Endothelial cell of umbilical vein (primary cell): ENCODE results near the gene DYNLT1. TPM values are rescaled to one million over a fixed set of nuclear protein-coding genes. Genes with fewer than 3 reads are reported as not detected.

Experiments
- BruUV-seq: library from RNA; stranded (reverse); fragments of 400-500 nt; replicated peaks from 2 replicates; lab custom pipeline; 2021; lab: Mats Ljungman, UMichigan
- CTCF ChIA-PET: fragments of 300-600, 350-600 bp; sonication (Branson Sonifier 250); formaldehyde crosslinking; loops from one replicate; lab custom pipeline; 2021; ENCODE audit warnings: antibody characterized with exemption, inconsistent platforms; lab: Charles Lee
- POLR2A ChIA-PET: fragments of 300-600, 350-600 bp; sonication (Branson Sonifier 250); formaldehyde crosslinking; loops from one replicate; lab custom pipeline; 2021; ENCODE audit warnings: antibody characterized with exemption, inconsistent platforms; lab: Charles Lee
- DNase-seq: peaks from one replicate; pipeline ENCODE4 v3.0.0-alpha.2; 2011; ENCODE audit warnings: low read depth, low spot score
- FAIRE-seq: peaks from 2 replicates; lab custom pipeline; 2011; peaks lifted over from hg19 to GRCh38; lab: Jason Lieb, UNC
- H2AFZ ChIP-seq: 2 replicates; pipeline ENCODE4 v1.6.0; 2012; ENCODE audit warnings: low read depth, low read length, control low read depth, inconsistent platforms
- H3K27ac ChIP-seq: 2 replicates; pipeline ENCODE4 v1.5.1; 2011; ENCODE audit warnings: low read depth, mild to moderate bottlenecking, control low read depth, low read length, moderate library complexity; ENCODE audit not compliant: insufficient read depth
- H3K27me3 ChIP-seq, 2 experiments: 2 replicates each; pipeline versions ENCODE4 v1.6.0 to v1.6.1; 2011; ENCODE audit warnings: low read length in 2 of 2, mixed read lengths in 1 of 2; ENCODE audit not compliant: control insufficient read depth in 2 of 2, insufficient read depth in 2 of 2
- H3K36me3 ChIP-seq, 2 experiments: 2 replicates in 1 of 2; 3 replicates in 1 of 2; pipeline ENCODE4 v1.5.1; 2011; ENCODE audit warnings: low read length in 2 of 2, mild to moderate bottlenecking in 1 of 2, moderate library complexity in 1 of 2; ENCODE audit not compliant: control insufficient read depth in 2 of 2, insufficient read depth in 2 of 2; ENCODE audit errors: extremely low read depth in 1 of 2
- H3K4me1 ChIP-seq: 3 replicates; pipeline ENCODE4 v1.5.1; 2011; ENCODE audit warnings: mild to moderate bottlenecking, low read length; ENCODE audit not compliant: control insufficient read depth, insufficient read depth; ENCODE audit errors: extremely low read depth
- H3K4me2 ChIP-seq: 2 replicates; pipeline ENCODE4 v1.6.1; 2011; ENCODE audit warnings: low read length, control low read depth, mixed read lengths; ENCODE audit not compliant: insufficient read depth
- H3K4me3 ChIP-seq, 3 experiments: fragments of 200-600 bp in 1 of 3; sonication (generic), shearing (Covaris generic) in 1 of 3; replicated peaks in 1 of 3; 2 replicates each; pipeline ENCODE4 v1.5.1; 2011 to 2016; ENCODE audit warnings: control low read depth in 3 of 3, low read length in 3 of 3, mild to moderate bottlenecking in 2 of 3, inconsistent platforms in 1 of 3, low read depth in 1 of 3, moderate library complexity in 1 of 3; ENCODE audit not compliant: insufficient read depth in 1 of 3
- H3K79me2 ChIP-seq: 2 replicates; pipeline ENCODE4 v1.6.0; 2012; ENCODE audit warnings: low read length, inconsistent platforms; ENCODE audit not compliant: control insufficient read depth, insufficient read depth
- H3K9ac ChIP-seq: replicated peaks from 2 replicates; pipeline ENCODE3; 2011; ENCODE audit warnings: low read length, control low read depth; ENCODE audit not compliant: insufficient read depth; ENCODE audit errors: extremely low read depth
- H3K9me1 ChIP-seq: replicated peaks from 3 replicates; pipeline ENCODE4 v1.6.0; 2011; ENCODE audit warnings: mild to moderate bottlenecking, low read length; ENCODE audit not compliant: control insufficient read depth, insufficient read depth; ENCODE audit errors: extremely low read depth
- H3K9me3 ChIP-seq: replicated peaks from 2 replicates; pipeline ENCODE4 v1.5.1; 2012; ENCODE audit warnings: low read length, inconsistent platforms; ENCODE audit not compliant: control insufficient read depth, insufficient read depth
- H4K20me1 ChIP-seq: replicated peaks from 2 replicates; pipeline ENCODE3; 2011; ENCODE audit warnings: mild to moderate bottlenecking, low read length; ENCODE audit not compliant: control insufficient read depth, insufficient read depth; ENCODE audit errors: extremely low read depth
- CTCF ChIP-seq, 2 donors: IDR thresholded peaks; 1 replicate in 1 of 2; 2 replicates in 1 of 2; pipeline ENCODE4 v1.5.1; 2011; ENCODE audit warnings: low read length in 2 of 2, mild to moderate bottlenecking in 2 of 2, moderate library complexity in 2 of 2, control low read depth in 1 of 2, inconsistent platforms in 1 of 2, low read depth in 1 of 2; ENCODE audit not compliant: insufficient read depth in 1 of 2; ENCODE audit errors: extremely low read depth in 1 of 2
- EZH2 ChIP-seq: IDR thresholded peaks from 2 replicates; pipeline ENCODE4 v1.6.1; 2012; ENCODE audit warnings: borderline replicate concordance, low read depth, mild to moderate bottlenecking, moderate library complexity, low read length, inconsistent platforms; ENCODE audit not compliant: severe bottlenecking
- FOS ChIP-seq: IDR thresholded peaks from 2 replicates; pipeline ENCODE4 v1.6.1; 2011; ENCODE audit warnings: mild to moderate bottlenecking, low read length, moderate library complexity, borderline replicate concordance; ENCODE audit not compliant: insufficient read depth
- GATA2 ChIP-seq: IDR thresholded peaks from 2 replicates; pipeline ENCODE4 v1.7.0; 2011; ENCODE audit warnings: low read depth, mild to moderate bottlenecking, moderate library complexity, mixed read lengths, low read length; ENCODE audit not compliant: insufficient read length, insufficient read depth
- JUN ChIP-seq: IDR thresholded peaks from 2 replicates; pipeline ENCODE4 v1.6.1; 2011; ENCODE audit warnings: borderline replicate concordance, low read depth; ENCODE audit not compliant: insufficient read length, insufficient read depth
- MYC ChIP-seq: IDR thresholded peaks from one replicate; pipeline ENCODE4 v1.6.1; 2011; ENCODE audit warnings: mild to moderate bottlenecking, low read depth, low read length
- POLR2A ChIP-seq: IDR thresholded peaks from 2 replicates; pipeline ENCODE4 v1.6.1; 2012; ENCODE audit warnings: low read depth, mild to moderate bottlenecking, control low read depth, low read length
- POLR2AphosphoS5 ChIP-seq: IDR thresholded peaks from 2 replicates; pipeline ENCODE4 v1.6.1; 2012; ENCODE audit warnings: low read depth, mild to moderate bottlenecking, control low read depth, low read length, moderate library complexity; ENCODE audit not compliant: insufficient read depth
- dilution Hi-C: fragments of 300-500 bp; cut with MboI; formaldehyde crosslinking; loops from one replicate; pipeline ENCODE4 v1.15.0; 2019; ENCODE audit warnings: low sequenced_read_pairs; ENCODE audit not compliant: extremely low pct_ligation_motif_present
- intact Hi-C: fragments of 100-400 bp; cut with micrococcal nuclease; formaldehyde crosslinking; loops from one replicate; pipeline ENCODE4 v1.10.0; 2022
- polyA plus RNA-seq, 4 experiments: library from polyadenylated mRNA; depleted of rRNA in 3 of 4; stranded (reverse) in 3 of 4; unstranded in 1 of 4; fragments of >200 nt; gene quantifications; 2 replicates each; pipeline versions ENCODE4 v1.2.1 to v1.2.3, GENCODE V29; 2011 to 2012; ENCODE audit warnings: missing spikeins in 1 of 4
- total RNA-seq: library from RNA; stranded (reverse); gene quantifications from 2 replicates; pipeline ENCODE4 v1.2.3, GENCODE V29; 2021
- TF ChIP-seq, protein P1 (sequence below): IDR thresholded peaks from 2 replicates; pipeline ENCODE4 v1.6.1; 2011; ENCODE audit not compliant: insufficient read depth, insufficient read length

DYNLT1 gene
- total and polyA plus RNA-seq, 2 donors (not counting 3 experiments of a cell fraction or from before 2014, with no cell fraction given): 162 to 267 TPM

DNA sequence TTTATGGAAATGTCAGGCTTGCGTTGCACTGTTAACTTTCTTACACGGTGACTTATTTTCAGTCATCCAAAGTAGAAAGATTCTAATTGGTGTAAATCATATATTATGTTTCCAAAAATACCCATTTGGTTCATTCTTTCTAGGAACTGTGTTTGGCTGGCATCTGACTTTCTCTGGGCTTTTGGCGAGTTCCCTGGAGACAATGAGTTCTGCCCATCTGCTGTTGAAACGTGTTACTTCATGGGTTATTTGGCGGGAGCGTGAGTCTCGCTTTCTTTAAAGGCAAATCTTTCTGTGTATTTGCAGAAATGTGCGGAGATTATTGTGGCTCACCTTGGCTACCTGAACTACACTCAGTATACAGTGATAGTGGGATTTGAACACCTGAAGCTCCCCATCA lies 55.2 kb downstream of the DYNLT1 start:
- H3K9me3 ChIP-seq: no peaks in the 10 kb centered on the region
- H3K4me1 ChIP-seq: peaks cover 3% of the 10 kb centered on the region
- no peak overlapping the region for H3K9ac ChIP-seq
- TF ChIP-seq CTCF (IDR thresholded peaks at IDR 0.05; ENCODE audit: extremely low read depth in 1 of 2, insufficient read depth in 1 of 2, low read depth in 1 of 2, low read length in 2 of 2): no peak
- no peak for TF ChIP-seq POLR2A
- no peak for TF ChIP-seq GATA2
- no peak for TF ChIP-seq POLR2AphosphoS5
- TF ChIP-seq FOS: no peak
- ChIA-PET CTCF (interaction anchor here (2.7 kb wide), 1 partner anchor 368 kb away, joined by 6 read pairs; no protein-coding TSS in a partner anchor), POLR2A (no interaction called here)
- no peaks in the 10 kb centered on the region for H3K79me2 ChIP-seq
- intact Hi-C loops: no loop called here
- no peaks in the 10 kb centered on the region for H3K27me3 ChIP-seq
- DNase-seq: no peak
- no peak overlapping the region for H2AFZ ChIP-seq
- H3K27ac ChIP-seq: no peak overlapping the region
- FAIRE-seq: no peak
- H4K20me1 ChIP-seq: no peaks in the 10 kb centered on the region
- H3K4me3 ChIP-seq: no peak overlapping the region
- H3K36me3 ChIP-seq: peaks cover 13 to 49% of the 10 kb centered on the region in 2 experiments
- H3K9me1 ChIP-seq: no peaks in the 10 kb centered on the region
- no peak overlapping the region for H3K4me2 ChIP-seq
- dilution Hi-C loops: no loop called here
- BruUV-seq: no TSS peak

DNA sequence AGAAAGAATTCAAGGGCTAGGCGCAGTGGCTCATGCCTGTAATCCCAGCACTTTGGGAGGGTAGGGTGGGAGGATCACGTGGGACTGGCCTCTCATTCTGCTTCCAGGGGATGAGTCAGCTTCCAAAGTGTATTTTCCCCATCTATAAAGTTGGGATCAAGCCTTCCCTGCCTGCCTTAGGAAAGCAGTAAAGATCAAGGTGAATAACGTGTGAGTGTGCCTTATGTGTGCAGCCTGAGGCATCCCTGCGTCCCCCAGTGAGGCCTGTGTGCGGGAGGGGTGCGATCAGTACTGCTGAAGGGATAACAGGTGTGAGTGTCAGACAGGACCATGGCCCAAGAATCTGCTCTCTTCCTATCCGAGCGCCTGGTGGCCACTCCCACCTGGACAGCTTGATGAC lies 57.9 kb downstream of the DYNLT1 start:
- ChIA-PET POLR2A (no interaction called here), CTCF (interaction anchor here (0.6 kb wide), 1 partner anchor 15 kb away, joined by 3 read pairs; no protein-coding TSS in a partner anchor)
- H3K9ac ChIP-seq: no peak overlapping the region
- TF ChIP-seq FOS: no peak
- no peak for TF ChIP-seq CTCF (IDR thresholded peaks at IDR 0.05; ENCODE audit: extremely low read depth in 1 of 2, insufficient read depth in 1 of 2, low read depth in 1 of 2, low read length in 2 of 2)
- TF ChIP-seq, protein P1, sequence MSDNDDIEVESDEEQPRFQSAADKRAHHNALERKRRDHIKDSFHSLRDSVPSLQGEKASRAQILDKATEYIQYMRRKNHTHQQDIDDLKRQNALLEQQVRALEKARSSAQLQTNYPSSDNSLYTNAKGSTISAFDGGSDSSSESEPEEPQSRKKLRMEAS: no peak
- no peak for TF ChIP-seq JUN
- no peak for TF ChIP-seq EZH2
- TF ChIP-seq MYC: no peak
- no peak for TF ChIP-seq POLR2A
- TF ChIP-seq POLR2AphosphoS5: no peak
- no peak for TF ChIP-seq GATA2
- no peaks in the 10 kb centered on the region for H4K20me1 ChIP-seq
- no peak overlapping the region for H3K27ac ChIP-seq
- FAIRE-seq (no peak), DNase-seq (no peak)
- H3K4me3 ChIP-seq: no peak overlapping the region
- no peaks in the 10 kb centered on the region for H3K9me1 ChIP-seq
- no peaks in the 10 kb centered on the region for H3K9me3 ChIP-seq
- H3K27me3 ChIP-seq: no peaks in the 10 kb centered on the region
- no peak overlapping the region for H3K4me2 ChIP-seq
- intact Hi-C loops: no loop called here
- H2AFZ ChIP-seq: no peak overlapping the region
- peaks cover 3% of the 10 kb centered on the region for H3K4me1 ChIP-seq
- dilution Hi-C loops: no loop called here
- BruUV-seq: no TSS peak
- H3K79me2 ChIP-seq: no peaks in the 10 kb centered on the region
- peaks cover 19 to 48% of the 10 kb centered on the region in 2 experiments for H3K36me3 ChIP-seq
